DND-41 (cell line): ENCODE results near the gene SYCN.

Source experiments
- CTCF ChIP-seq: IDR thresholded peaks from 2 replicates; pipeline ENCODE4 v1.5.1; 2012; ENCODE audit warnings: borderline replicate concordance, low read length, moderate library complexity, mild to moderate bottlenecking; ENCODE audit not compliant: poor library complexity, severe bottlenecking; ENCODE audit errors: extremely low read depth
- EZH2 ChIP-seq: IDR thresholded peaks from 3 replicates; pipeline ENCODE4 v1.6.1; 2012; ENCODE audit warnings: borderline replicate concordance, low read depth, mild to moderate bottlenecking, moderate library complexity, low read length, inconsistent platforms; ENCODE audit not compliant: severe bottlenecking

- TF ChIP-seq CTCF (no peak), EZH2 (no peak)
These were observed 36.4 kb upstream of the SYCN start for GRCh38 chr19:39240421-39240820.
